GM18951 (cell line): ENCODE data around the gene MYRIP.
"Not testable (repeated sequence)": the region's sequence is repeated elsewhere in the genome, so short reads cannot be mapped to it uniquely, and the experiment has no call there.

Source experiments
- POLR2A ChIP-seq: IDR thresholded peaks from 4 replicates; pipeline ENCODE4 v1.6.1; 2011; ENCODE audit warnings: mild to moderate bottlenecking; ENCODE audit not compliant: insufficient read length, insufficient read depth; ENCODE audit errors: extremely low read depth
- in situ Hi-C: fragments of 300-500 bp; cut with MboI; formaldehyde crosslinking; loops from one replicate; pipeline ENCODE4 v1.12.0; 2022; ENCODE audit warnings: low sequenced_read_pairs, mixed read lengths, inconsistent platforms; ENCODE audit not compliant: unreplicated experiment

The MYRIP gene

DNA sequence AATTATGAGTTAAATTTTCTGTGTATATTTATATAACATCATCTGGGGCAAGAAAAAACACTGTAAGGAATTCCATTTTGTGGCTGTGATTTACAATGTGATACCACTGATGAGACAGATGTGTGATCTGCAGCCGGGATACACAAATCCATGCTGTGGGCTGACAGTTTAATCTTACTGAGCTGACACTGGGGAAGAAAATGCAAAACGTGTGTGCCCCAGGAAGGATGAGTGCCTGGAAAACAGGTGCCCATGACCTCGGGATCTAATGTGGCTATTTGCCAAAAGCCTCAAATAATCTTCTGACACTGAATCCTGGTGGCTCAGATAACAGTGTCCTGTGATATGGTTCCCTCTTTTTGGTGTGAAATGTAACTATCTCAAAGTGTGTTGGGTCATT is 10.5 kb downstream of the MYRIP start:
- no peak for TF ChIP-seq POLR2A
- in situ Hi-C loops: no loop called here

- in situ Hi-C loops: not testable (repeated sequence)
Measured at GRCh38 chr3:39833764-39834163, 24.4 kb downstream of the MYRIP start.

- TF ChIP-seq POLR2A: no peak
Measured at GRCh38 chr3:39839484-39839883, 30.1 kb downstream of the MYRIP start.

GRCh38 chr3:39843440-39843839 is 34.0 kb downstream of the MYRIP start:
- in situ Hi-C loops: no loop called here
- TF ChIP-seq POLR2A: no peak

More at GRCh38 chr3:39839484-39839883, 30.1 kb downstream of the MYRIP start:
- in situ Hi-C loops: no loop called here

DNA sequence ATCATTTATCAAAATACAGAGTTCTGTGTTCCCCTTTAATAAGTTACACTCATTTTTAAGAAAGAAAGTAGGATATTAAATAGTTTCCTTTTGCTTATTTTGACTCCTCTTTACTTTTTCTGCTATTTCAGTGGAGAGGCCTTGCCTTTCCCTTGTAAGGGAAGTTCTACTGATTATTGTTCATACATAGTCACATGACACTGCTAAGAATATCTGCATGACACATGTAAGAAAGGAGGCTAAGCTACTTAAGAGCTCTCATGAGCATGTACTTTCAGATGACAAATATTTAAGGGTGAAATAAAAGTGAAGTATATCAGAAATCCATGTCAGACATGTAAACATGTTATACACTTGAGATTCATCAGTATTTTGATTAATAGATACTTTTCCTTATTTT is 39.0 kb downstream of the MYRIP start:
- in situ Hi-C loops: no loop called here
- TF ChIP-seq POLR2A: no peak

DNA sequence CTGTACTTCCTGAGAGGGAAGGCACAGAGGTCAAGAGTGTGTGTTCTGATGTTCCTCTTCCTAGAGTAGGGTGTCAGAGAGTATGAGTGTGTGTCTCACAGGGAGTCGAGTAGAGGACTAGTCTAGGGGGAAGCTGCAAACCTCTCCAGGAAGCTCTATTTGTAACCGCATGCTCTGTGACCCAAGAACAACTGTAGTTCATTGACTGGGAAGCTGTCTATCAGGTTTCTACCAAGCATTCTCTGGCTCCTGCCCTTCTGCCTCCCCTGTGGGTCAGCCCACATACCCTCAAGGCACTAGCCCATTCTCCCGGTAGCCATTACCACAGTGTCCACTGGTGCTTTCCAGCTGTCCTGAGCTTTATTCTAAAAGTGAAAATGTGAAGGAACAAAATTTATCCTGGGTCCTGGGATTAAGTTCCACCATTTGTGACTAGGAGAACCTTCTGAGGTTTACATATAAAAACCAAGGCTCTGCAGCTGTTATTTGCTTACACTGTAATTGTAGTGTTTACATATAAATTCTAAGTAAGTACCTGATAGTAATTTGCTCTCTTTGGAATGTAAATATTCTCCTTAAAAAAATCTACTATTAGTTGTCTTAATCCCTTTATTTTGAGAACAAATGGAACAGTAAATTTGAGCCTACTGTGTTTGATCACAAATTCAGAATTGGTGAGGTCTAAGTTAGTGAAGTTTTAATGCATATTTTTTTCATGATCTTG is 40.7 kb downstream of the MYRIP start:
- TF ChIP-seq POLR2A: no peak
- in situ Hi-C loops: no loop called here

DNA sequence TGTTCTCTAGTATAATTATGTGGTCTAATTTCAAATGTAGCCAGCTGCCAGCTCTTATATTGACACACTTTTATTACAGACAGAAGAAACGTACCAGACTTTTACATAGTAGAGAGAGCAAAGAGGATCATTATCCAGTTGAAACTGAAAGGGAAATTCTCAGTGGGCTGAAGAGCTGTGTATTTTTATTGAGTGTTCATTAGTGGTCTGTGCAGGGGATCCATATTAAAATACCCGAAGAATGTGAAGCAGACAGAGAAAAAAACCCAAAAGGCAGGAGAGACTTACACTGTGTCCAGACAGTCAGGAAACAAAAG is 41.3 kb downstream of the MYRIP start:
- in situ Hi-C loops: no loop called here
- no peak for TF ChIP-seq POLR2A

GRCh38 chr3:39855517-39855916 is 46.1 kb downstream of the MYRIP start:
- in situ Hi-C loops: no loop called here
- no peak for TF ChIP-seq POLR2A

- in situ Hi-C loops: no loop called here
- TF ChIP-seq POLR2A: no peak
Measured at GRCh38 chr3:39869890-39870289, 60.5 kb downstream of the MYRIP start.

- in situ Hi-C loops: no loop called here
- no peak for TF ChIP-seq POLR2A
Measured at GRCh38 chr3:39870706-39871105, 61.3 kb downstream of the MYRIP start.

GRCh38 chr3:39879581-39879980 is 70.2 kb downstream of the MYRIP start:
- in situ Hi-C loops: no loop called here
- no peak for TF ChIP-seq POLR2A

DNA sequence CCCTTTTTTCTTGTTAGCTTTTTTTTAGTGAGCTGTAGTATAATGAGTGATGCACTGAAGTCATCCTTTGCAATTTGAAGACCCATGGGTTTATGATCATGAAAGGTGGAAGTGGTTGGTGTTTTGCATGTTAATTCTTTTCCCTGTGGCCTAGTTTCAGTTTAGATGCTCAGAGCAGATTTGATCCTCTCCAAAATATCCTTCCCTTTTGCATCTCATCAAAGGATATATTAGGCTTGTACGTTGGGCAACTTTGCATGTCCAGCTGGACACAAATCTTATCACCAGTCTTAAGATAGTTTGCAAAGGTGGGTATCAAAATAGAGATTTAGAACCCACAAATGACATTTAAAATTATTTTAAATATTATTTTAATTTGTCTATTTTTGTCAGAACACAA is 72.7 kb downstream of the MYRIP start:
- TF ChIP-seq POLR2A: no peak
- in situ Hi-C loops: no loop called here

GRCh38 chr3:39892068-39892467 is 82.7 kb downstream of the MYRIP start:
- in situ Hi-C loops: no loop called here
- TF ChIP-seq POLR2A: no peak

DNA sequence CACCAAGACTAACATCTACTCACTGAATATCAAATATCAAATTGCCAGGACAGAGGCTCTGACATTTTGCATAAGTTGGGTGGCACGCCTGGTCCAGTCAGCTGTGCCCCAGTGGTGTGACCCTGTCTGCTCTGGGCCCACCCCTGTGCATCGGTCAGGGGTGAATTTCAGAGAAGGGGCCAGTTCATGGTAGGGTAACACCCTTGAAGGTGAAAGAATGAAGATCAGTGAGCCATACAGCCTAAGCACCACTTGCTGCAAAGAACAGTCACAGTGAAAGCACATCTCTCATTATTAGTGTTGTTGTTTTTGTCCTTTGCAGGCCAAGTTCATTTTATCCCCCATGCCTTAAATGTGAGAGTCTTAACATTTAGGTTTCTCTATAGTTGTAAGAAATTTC is 86.8 kb downstream of the MYRIP start:
- TF ChIP-seq POLR2A: no peak
- in situ Hi-C loops: no loop called here

DNA sequence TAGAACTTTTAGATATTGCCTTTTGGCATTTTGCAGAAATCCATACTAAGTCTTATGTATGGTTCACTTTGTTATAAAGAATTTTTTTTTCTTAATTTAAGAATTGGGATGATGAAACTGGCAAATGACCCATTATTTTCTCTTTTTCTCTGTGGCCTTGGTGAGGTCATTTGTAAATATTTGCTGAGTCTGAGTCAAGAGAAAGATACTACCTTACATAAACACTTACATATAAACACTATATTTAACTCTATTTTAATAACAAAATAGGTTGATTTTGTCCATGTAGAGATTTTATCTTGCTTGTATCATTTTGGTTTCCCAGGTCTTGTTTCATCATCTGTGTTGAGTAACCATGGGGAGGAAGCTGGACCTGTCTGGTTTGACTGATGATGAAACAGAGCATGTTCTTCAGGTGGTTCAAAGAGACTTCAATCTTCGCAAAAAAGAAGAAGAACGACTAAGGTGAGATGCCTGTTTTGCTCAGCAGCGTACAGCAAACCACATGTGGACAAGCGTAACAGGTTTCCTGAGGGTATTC is 91.1 kb downstream of the MYRIP start:
- in situ Hi-C loops: no loop called here
- no peak for TF ChIP-seq POLR2A
